GM21367 (cell line): ENCODE data around the gene TNS1.

Experiments used
- ATAC-seq: cut with Tn5 transposase; IDR thresholded peaks from one replicate; pipeline ENCODE4 v1.9.1; 2021; ENCODE audit not compliant: unreplicated experiment

TNS1 gene

GRCh38 chr2:217856159-217856558 is 146.6 kb downstream of the TNS1 start:
- ATAC-seq: no peak

- no peak for ATAC-seq
Measured at GRCh38 chr2:217854684-217855420, 147.9 kb downstream of the TNS1 start.

- no peak for ATAC-seq
Measured at GRCh38 chr2:217853961-217854360, 148.8 kb downstream of the TNS1 start.

GRCh38 chr2:217853301-217853881 is 149.4 kb downstream of the TNS1 start:
- ATAC-seq: no peak

GRCh38 chr2:217852555-217853211 is 150.1 kb downstream of the TNS1 start:
- ATAC-seq: no peak

GRCh38 chr2:217851191-217852020 is 151.4 kb downstream of the TNS1 start:
- ATAC-seq: no peak

- no peak for ATAC-seq
Measured at GRCh38 chr2:217849154-217849975, 153.4 kb downstream of the TNS1 start.

GRCh38 chr2:217848351-217848957 is 154.3 kb downstream of the TNS1 start:
- ATAC-seq: no peak

GRCh38 chr2:217847552-217848350 is 155.0 kb downstream of the TNS1 start:
- ATAC-seq: no peak

GRCh38 chr2:217847115-217847514 is 155.7 kb downstream of the TNS1 start:
- ATAC-seq: no peak

GRCh38 chr2:217846321-217846743 is 156.5 kb downstream of the TNS1 start:
- no peak for ATAC-seq

GRCh38 chr2:217845301-217845700 is 157.5 kb downstream of the TNS1 start:
- ATAC-seq: no peak

GRCh38 chr2:217844696-217845095 is 158.1 kb downstream of the TNS1 start:
- no peak for ATAC-seq

- ATAC-seq: no peak
Measured at GRCh38 chr2:217843324-217843723, 159.5 kb downstream of the TNS1 start.

- no peak for ATAC-seq
Measured at GRCh38 chr2:217842017-217842416, 160.8 kb downstream of the TNS1 start.

- ATAC-seq: no peak
Measured at GRCh38 chr2:217840522-217840921, 162.3 kb downstream of the TNS1 start.

- no peak for ATAC-seq
Measured at GRCh38 chr2:217839750-217840107, 163.1 kb downstream of the TNS1 start.

GRCh38 chr2:217839073-217839749 is 163.6 kb downstream of the TNS1 start:
- ATAC-seq: no peak

GRCh38 chr2:217838409-217838831 is 164.4 kb downstream of the TNS1 start:
- no peak for ATAC-seq
